C4-2B (cell line): ENCODE measurements around the gene UGT1A8.
"Not testable (repeated sequence)": the region's sequence is repeated elsewhere in the genome, so short reads cannot be mapped to it uniquely, and the experiment has no call there.

Source experiments
- H3K27ac ChIP-seq: fragments of 450-650 bp; 2 replicates; pipeline ENCODE4 v1.5.1; 2017
- ZFX ChIP-seq: fragments of 450-650 bp; IDR thresholded peaks from 2 replicates; pipeline ENCODE4 v1.6.1; 2017
- TF ChIP-seq, protein P1 (sequence below): fragments of 450-650 bp; conservative IDR thresholded peaks from 2 replicates; pipeline ENCODE4 v1.5.1; 2017; ENCODE audit warnings: mild to moderate bottlenecking

UGT1A8 gene

DNA sequence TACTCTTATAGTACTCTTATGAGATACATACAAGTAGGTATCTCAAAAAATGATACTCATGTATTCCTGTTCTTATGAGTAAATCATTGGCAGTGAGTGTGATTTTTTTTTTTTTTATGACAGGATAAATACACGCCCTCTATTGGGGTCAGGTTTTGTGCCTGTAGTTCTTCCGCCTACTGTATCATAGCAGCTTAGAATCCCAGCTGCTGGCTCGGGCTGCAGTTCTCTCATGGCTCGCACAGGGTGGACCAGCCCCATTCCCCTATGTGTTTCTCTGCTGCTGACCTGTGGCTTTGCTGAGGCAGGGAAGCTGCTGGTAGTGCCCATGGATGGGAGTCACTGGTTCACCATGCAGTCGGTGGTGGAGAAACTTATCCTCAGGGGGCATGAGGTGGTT lies at the start of gene UGT1A8:
TSS of gene UGT1A8 (plus strand) at position 158 of the 400 bp plus-strand sequence. CDS start at position 233, 75 bp downstream.
- H3K27ac ChIP-seq: not testable (repeated sequence)

- TF ChIP-seq ZFX: no peak
- TF ChIP-seq, protein P1, sequence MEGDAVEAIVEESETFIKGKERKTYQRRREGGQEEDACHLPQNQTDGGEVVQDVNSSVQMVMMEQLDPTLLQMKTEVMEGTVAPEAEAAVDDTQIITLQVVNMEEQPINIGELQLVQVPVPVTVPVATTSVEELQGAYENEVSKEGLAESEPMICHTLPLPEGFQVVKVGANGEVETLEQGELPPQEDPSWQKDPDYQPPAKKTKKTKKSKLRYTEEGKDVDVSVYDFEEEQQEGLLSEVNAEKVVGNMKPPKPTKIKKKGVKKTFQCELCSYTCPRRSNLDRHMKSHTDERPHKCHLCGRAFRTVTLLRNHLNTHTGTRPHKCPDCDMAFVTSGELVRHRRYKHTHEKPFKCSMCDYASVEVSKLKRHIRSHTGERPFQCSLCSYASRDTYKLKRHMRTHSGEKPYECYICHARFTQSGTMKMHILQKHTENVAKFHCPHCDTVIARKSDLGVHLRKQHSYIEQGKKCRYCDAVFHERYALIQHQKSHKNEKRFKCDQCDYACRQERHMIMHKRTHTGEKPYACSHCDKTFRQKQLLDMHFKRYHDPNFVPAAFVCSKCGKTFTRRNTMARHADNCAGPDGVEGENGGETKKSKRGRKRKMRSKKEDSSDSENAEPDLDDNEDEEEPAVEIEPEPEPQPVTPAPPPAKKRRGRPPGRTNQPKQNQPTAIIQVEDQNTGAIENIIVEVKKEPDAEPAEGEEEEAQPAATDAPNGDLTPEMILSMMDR: no peak
- H3K27ac ChIP-seq: no peak overlapping the region
Measured at GRCh38 chr2:233571001-233571400, 46.4 kb upstream of the UGT1A8 start.

- no peak overlapping the region for H3K27ac ChIP-seq
- TF ChIP-seq, protein P1: no peak
- TF ChIP-seq ZFX: no peak
Measured at GRCh38 chr2:233571462-233571861, 46.0 kb upstream of the UGT1A8 start.

DNA sequence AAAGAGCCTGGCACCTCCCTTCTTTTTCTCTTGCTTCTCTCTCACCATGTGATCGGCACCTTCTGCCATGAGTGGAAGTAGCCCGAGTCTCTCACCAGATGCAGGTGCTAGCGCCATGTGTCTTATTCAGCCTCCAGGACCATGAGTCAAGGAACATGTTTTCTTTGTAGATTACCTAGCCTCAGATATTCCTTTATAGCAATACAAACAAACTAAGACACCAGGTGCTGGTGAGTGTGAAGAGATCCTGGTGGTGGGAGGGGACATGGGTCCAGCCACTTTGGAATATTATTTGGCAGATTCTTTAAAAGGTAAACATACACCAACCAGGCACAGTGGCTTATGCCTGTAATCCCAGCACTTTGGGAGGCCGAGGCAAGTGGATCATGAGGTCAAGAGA lies 45.0 kb upstream of the UGT1A8 start:
- TF ChIP-seq ZFX: no peak
- TF ChIP-seq, protein P1: no peak
- H3K27ac ChIP-seq: peak overlapping the region; percentile 48

GRCh38 chr2:233577341-233577740 lies 40.1 kb upstream of the UGT1A8 start:
- not testable (repeated sequence) for H3K27ac ChIP-seq

- not testable (repeated sequence) for H3K27ac ChIP-seq
Measured at GRCh38 chr2:233583217-233583965, 34.0 kb upstream of the UGT1A8 start.

GRCh38 chr2:233584210-233584609 lies 33.2 kb upstream of the UGT1A8 start:
- TF ChIP-seq ZFX: no peak
- TF ChIP-seq, protein P1: no peak
- H3K27ac ChIP-seq: no peak overlapping the region

DNA sequence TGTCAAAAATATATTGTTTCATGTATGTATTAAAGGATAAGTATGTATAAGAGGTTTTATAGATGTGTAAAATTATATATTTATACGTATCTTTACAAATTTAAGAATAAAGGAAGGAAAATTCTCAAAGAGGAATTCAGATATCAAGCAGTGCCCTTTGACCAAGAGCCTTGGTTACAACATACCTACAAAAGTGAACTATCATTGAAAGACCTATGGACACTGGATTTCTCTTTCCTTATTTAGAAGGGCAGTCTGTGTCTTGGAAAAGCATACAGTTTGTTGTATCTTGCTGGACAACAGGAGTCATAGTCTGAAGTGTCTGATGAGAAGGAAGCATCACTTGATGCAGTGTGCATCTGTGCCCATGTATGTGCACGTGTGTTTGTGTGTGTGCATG lies 29.0 kb upstream of the UGT1A8 start:
- no peak overlapping the region for H3K27ac ChIP-seq
- TF ChIP-seq, protein P1: no peak
- no peak for TF ChIP-seq ZFX

DNA sequence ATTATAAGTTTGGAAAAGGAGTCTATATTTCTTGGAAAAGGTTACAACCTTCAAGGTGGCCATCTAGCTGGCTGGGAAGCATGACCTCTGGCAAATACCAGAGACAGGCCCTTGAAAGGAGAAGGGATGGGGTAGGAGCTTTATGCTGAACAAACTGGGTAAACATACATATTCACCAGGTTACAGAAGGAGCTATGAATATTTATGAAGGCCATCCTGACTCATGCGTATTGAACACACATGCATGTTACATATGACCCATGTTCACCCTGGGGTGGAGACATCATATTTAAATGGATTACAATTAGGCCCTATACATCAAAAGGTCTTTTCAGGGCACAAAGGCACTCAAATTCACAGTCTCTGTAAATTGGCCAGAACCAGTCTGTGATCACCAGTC lies 24.7 kb upstream of the UGT1A8 start:
- not testable (repeated sequence) for H3K27ac ChIP-seq

GRCh38 chr2:233593201-233593600 lies 24.2 kb upstream of the UGT1A8 start:
- no peak overlapping the region for H3K27ac ChIP-seq
- TF ChIP-seq ZFX: no peak
- TF ChIP-seq, protein P1: no peak
